HCT116 (cell line): ENCODE measurements around the gene PRPF19. TPM values are rescaled to one million over a fixed set of nuclear protein-coding genes. Genes with fewer than 3 reads are reported as not detected.

Experiments used
- ATAC-seq: fragments of 200-7000 bp; cut with Tn5 transposase; 2 replicates; pipeline ENCODE4 v1.9.1; 2020; ENCODE audit warnings: mild to moderate bottlenecking, moderate library complexity
- BruUV-seq: library from RNA; stranded (reverse); fragments of 400-500 nt; replicated peaks from 2 replicates; lab custom pipeline; 2021; lab: Mats Ljungman, UMichigan
- CTCF ChIA-PET: fragments of 300-600 bp; sonication (Branson Sonifier 250); formaldehyde crosslinking; loops from one replicate; lab custom pipeline; 2021; ENCODE audit warnings: antibody characterized with exemption; lab: Charles Lee
- POLR2A ChIA-PET: fragments of 300-600, 350-600 bp; sonication (Branson Sonifier 250); formaldehyde crosslinking; loops from one replicate; lab custom pipeline; 2021; ENCODE audit warnings: antibody characterized with exemption; lab: Charles Lee
- RAD21 ChIA-PET, 2 experiments: fragments of 300-600 bp; sonication (Branson Sonifier 250); formaldehyde crosslinking; loops; one replicate each; lab custom pipeline; 2023; ENCODE audit warnings: low total read pairs in 2 of 2; ENCODE audit not compliant: uncharacterized antibody in 2 of 2, unreplicated experiment in 2 of 2, low non-redundant PET in 1 of 2; lab: Charles Lee
- DNase-seq: peaks from one replicate; pipeline ENCODE4 v3.0.0-alpha.2; 2010; ENCODE audit warnings: low read depth, low spot score
- H2AFZ ChIP-seq: fragments of 200-600 bp; shearing (Covaris generic), sonication (generic); 2 replicates; pipeline ENCODE4 v1.6.1; 2017; ENCODE audit warnings: low read depth, mixed run types, mixed read lengths, antibody characterized with exemption, low read length; ENCODE audit not compliant: poor library complexity, severe bottlenecking
- H3K27ac ChIP-seq: 2 replicates; pipeline ENCODE4 v1.5.1; 2012; ENCODE audit warnings: low read depth, low read length
- H3K27me3 ChIP-seq: fragments of 200-600 bp; sonication (generic); 2 replicates; pipeline ENCODE4 v1.6.1; 2016; ENCODE audit warnings: mixed run types, low read length, mixed read lengths; ENCODE audit not compliant: insufficient read depth
- H3K36me3 ChIP-seq, 2 experiments: fragments of 200-500 bp in 1 of 2; fragments of 200-600 bp in 1 of 2; sonication (Bioruptor generic) in 1 of 2; sonication (generic) in 1 of 2; 2 replicates each; pipeline versions ENCODE4 v1.5.1 to v1.6.1; 2014 to 2016; ENCODE audit warnings: low read length in 2 of 2, inconsistent platforms in 1 of 2, mixed read lengths in 1 of 2, mixed run types in 1 of 2; ENCODE audit not compliant: insufficient read depth in 2 of 2, control insufficient read depth in 1 of 2
- H3K4me1 ChIP-seq, 2 experiments: fragments of 200-600 bp in 1 of 2; sonication (generic) in 1 of 2; 2 replicates each; pipeline versions ENCODE4 v1.5.1 to v1.6.1; 2012 to 2017; ENCODE audit warnings: low read length in 2 of 2, inconsistent platforms in 1 of 2, mild to moderate bottlenecking in 1 of 2, mixed read lengths in 1 of 2, mixed run types in 1 of 2, moderate library complexity in 1 of 2; ENCODE audit not compliant: insufficient read depth in 2 of 2, control insufficient read depth in 1 of 2
- H3K4me2 ChIP-seq: fragments of 200-600 bp; sonication (generic); 2 replicates; pipeline ENCODE4 v1.6.1; 2017; ENCODE audit warnings: mixed run types, low read length, mixed read lengths
- H3K4me3 ChIP-seq, 2 experiments: fragments of 200-600 bp in 1 of 2; sonication (generic) in 1 of 2; replicated peaks in 1 of 2; 2 replicates each; pipeline ENCODE4 v1.5.1; 2011 to 2016; ENCODE audit warnings: low read length in 2 of 2, control low read depth in 1 of 2, low read depth in 1 of 2, mild to moderate bottlenecking in 1 of 2, mixed read lengths in 1 of 2, mixed run types in 1 of 2
- H3K79me2 ChIP-seq: fragments of 200-600 bp; sonication (generic); 2 replicates; pipeline ENCODE4 v1.6.1; 2017; ENCODE audit warnings: mild to moderate bottlenecking, mixed run types, low read length, moderate library complexity, mixed read lengths; ENCODE audit not compliant: insufficient read depth
- H3K9ac ChIP-seq: fragments of 200-600 bp; sonication (generic); 2 replicates; pipeline ENCODE4 v1.6.1; 2016; ENCODE audit warnings: low read length, mixed read lengths
- H3K9me2 ChIP-seq: fragments of 200-600 bp; sonication (generic), shearing (Covaris generic); 2 replicates; pipeline ENCODE4 v1.6.1; 2017; ENCODE audit warnings: mixed run types, mild to moderate bottlenecking, moderate library complexity; ENCODE audit not compliant: insufficient read depth
- H3K9me3 ChIP-seq, 2 experiments: fragments of 200-500 bp in 1 of 2; fragments of 200-600 bp in 1 of 2; sonication (Bioruptor generic) in 1 of 2; sonication (generic) in 1 of 2; 2 replicates each; pipeline ENCODE4 v1.6.1; 2014 to 2017; ENCODE audit warnings: low read length in 2 of 2, mixed read lengths in 2 of 2, inconsistent platforms in 1 of 2, low read depth in 1 of 2, mild to moderate bottlenecking in 1 of 2, mixed run types in 1 of 2, moderate library complexity in 1 of 2; ENCODE audit not compliant: control insufficient read depth in 1 of 2, insufficient read depth in 1 of 2
- H4K20me1 ChIP-seq: fragments of 200-600 bp; sonication (generic), shearing (Covaris generic); 2 replicates; pipeline ENCODE4 v1.6.1; 2017; ENCODE audit warnings: mixed run types, mild to moderate bottlenecking, moderate library complexity; ENCODE audit not compliant: insufficient read depth
- CBX3 ChIP-seq: IDR thresholded peaks from 2 replicates; pipeline ENCODE4 v1.6.1; 2012; ENCODE audit warnings: low read depth
- CEBPB ChIP-seq: IDR thresholded peaks from 2 replicates; pipeline ENCODE4 v1.6.1; 2012; ENCODE audit warnings: low read depth
- EGR1 ChIP-seq: IDR thresholded peaks from 2 replicates; pipeline ENCODE4 v1.6.1; 2012; ENCODE audit warnings: low read depth
- EZH2 ChIP-seq: fragments of 200-600 bp; sonication (generic); IDR thresholded peaks from 2 replicates; pipeline ENCODE4 v1.6.1; 2017; ENCODE audit warnings: antibody characterized with exemption, mixed run types
- EZH2phosphoT487 ChIP-seq: fragments of 200-600 bp; IDR thresholded peaks from 2 replicates; pipeline ENCODE4 v1.6.1; 2018; ENCODE audit warnings: antibody characterized with exemption, borderline replicate concordance
- JUND ChIP-seq: IDR thresholded peaks from 2 replicates; pipeline ENCODE4 v1.6.1; 2012
- POLR2A ChIP-seq: IDR thresholded peaks from 2 replicates; pipeline ENCODE4 v1.7.0; 2011; ENCODE audit warnings: borderline replicate concordance; ENCODE audit not compliant: insufficient read depth, insufficient read length; ENCODE audit errors: extremely low read depth
- POLR2AphosphoS5 ChIP-seq: IDR thresholded peaks from 2 replicates; pipeline ENCODE4 v1.6.1; 2011; ENCODE audit warnings: mild to moderate bottlenecking, low read depth, low read length, moderate library complexity
- RAD21 ChIP-seq: IDR thresholded peaks from 2 replicates; pipeline ENCODE4 v1.6.1; 2012; ENCODE audit warnings: low read depth, mild to moderate bottlenecking
- SIN3A ChIP-seq: IDR thresholded peaks from 2 replicates; pipeline ENCODE4 v1.6.1; 2012; ENCODE audit warnings: low read depth
- SP1 ChIP-seq: IDR thresholded peaks from 2 replicates; pipeline ENCODE4 v1.6.1; 2012; ENCODE audit warnings: low read depth
- SRF ChIP-seq: IDR thresholded peaks from 2 replicates; pipeline ENCODE4 v1.6.1; 2012; ENCODE audit warnings: low read depth
- YY1 ChIP-seq: IDR thresholded peaks from 2 replicates; pipeline ENCODE4 v1.6.1; 2011; ENCODE audit warnings: low read length, low read depth, moderate library complexity, mild to moderate bottlenecking; ENCODE audit not compliant: insufficient replicate concordance; ENCODE audit errors: extremely low read depth
- ZFX ChIP-seq: fragments of 450-650 bp; IDR thresholded peaks from 2 replicates; pipeline ENCODE4 v1.6.1; 2017
- ZNF274 ChIP-seq: fragments of 200-500 bp; sonication (Bioruptor generic); IDR thresholded peaks from 2 replicates; pipeline ENCODE4 v1.6.1; 2014; ENCODE audit warnings: mild to moderate bottlenecking, low read depth, low read length, inconsistent platforms
- intact Hi-C: fragments of 100-400 bp; cut with micrococcal nuclease; formaldehyde crosslinking; loops from 2 replicates; pipeline ENCODE4 v1.10.0; 2022
- total RNA-seq: library from RNA; stranded (reverse); gene quantifications from one replicate; pipeline ENCODE4 v1.2.1, GENCODE V29; 2021; ENCODE audit not compliant: unreplicated experiment
- TF ChIP-seq, protein P1 (sequence below): IDR thresholded peaks from 2 replicates; pipeline ENCODE4 v1.6.1; 2012
- TF ChIP-seq, protein P2 (sequence below), 3 experiments: fragments of 200-600 bp in 1 of 3; sonication (generic) in 1 of 3; IDR thresholded peaks in 2 of 3; conservative IDR thresholded peaks in 1 of 3; 2 replicates each; pipeline ENCODE4 v1.5.1; 2012 to 2017; ENCODE audit warnings: low read depth in 2 of 3, low read length in 2 of 3, antibody characterized with exemption in 1 of 3, borderline replicate concordance in 1 of 3, control low read depth in 1 of 3, mild to moderate bottlenecking in 1 of 3, mixed read lengths in 1 of 3, mixed run types in 1 of 3, moderate library complexity in 1 of 3; ENCODE audit not compliant: insufficient read depth in 1 of 3
- TF ChIP-seq, protein P3 (sequence below): IDR thresholded peaks from 2 replicates; pipeline ENCODE4 v1.6.1; 2011; ENCODE audit warnings: mild to moderate bottlenecking, low read length, moderate library complexity; ENCODE audit not compliant: insufficient replicate concordance; ENCODE audit errors: extremely low read depth
- TF ChIP-seq, protein P4 (sequence below): IDR thresholded peaks from 2 replicates; pipeline ENCODE4 v1.6.1; 2012

PRPF19 gene
- total RNA-seq, 1 experiment from 2014 or later = 156 TPM

DNA sequence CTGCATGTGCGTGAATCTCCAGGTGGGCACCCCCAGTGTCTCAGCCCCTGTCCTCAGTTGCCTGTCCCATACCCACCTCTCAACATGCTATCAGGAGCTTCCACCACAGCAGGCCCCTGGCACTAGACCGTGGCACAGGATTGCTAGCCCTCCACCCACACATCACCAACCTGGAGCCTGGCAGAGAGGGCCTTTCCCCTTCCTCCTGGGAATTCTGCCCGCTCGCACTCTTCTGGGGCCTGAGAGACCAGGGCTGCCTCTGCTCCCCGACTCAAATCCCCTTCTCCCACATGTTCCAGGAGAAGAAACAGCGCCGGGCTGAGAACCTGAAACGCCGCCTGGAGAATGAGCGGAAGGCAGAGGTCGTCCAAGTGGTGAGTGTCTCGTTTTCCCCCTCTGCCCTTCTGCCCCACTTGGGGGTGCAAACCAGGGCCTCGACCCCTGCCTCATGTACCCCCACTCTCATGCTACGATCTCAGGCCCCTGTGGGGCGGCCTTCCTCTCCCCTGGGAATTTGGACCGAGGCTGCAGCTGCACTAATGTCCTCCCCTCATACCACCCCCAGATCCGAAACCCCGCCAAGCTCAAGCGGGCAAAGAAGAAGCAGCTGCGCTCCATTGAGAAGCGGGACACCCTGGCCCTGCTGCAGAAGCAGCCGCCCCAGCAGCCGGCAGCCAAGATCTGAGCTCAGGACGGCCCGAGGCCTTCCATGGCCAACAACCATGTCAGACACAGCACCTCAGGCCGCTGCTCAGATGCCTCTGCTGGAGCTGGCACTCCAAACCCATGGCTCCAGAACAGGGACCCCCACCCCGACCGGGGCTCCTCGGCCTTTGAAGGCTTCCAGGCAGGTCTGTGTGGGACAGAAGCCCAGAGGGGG, 56.5 kb downstream of the PRPF19 start:
- H3K36me3 ChIP-seq = peaks cover 19 to 59% of the 10 kb centered on the region in 2 experiments
- no peak overlapping the region for H3K4me2 ChIP-seq
- H3K4me3 ChIP-seq = no peak overlapping the region
- no peaks in the 10 kb centered on the region for H4K20me1 ChIP-seq
- H2AFZ ChIP-seq = no peak overlapping the region
- no peak overlapping the region for H3K27ac ChIP-seq
- no peaks in the 10 kb centered on the region for H3K9me2 ChIP-seq
- ChIA-PET CTCF (no interaction called here), POLR2A (no interaction called here), RAD21 (no interaction called here)
- BruUV-seq = no TSS peak
- H3K4me1 ChIP-seq = no peaks in the 10 kb centered on the region
- no peaks in the 10 kb centered on the region for H3K9me3 ChIP-seq
- H3K79me2 ChIP-seq = peaks cover 30% of the 10 kb centered on the region
- no peaks in the 10 kb centered on the region for H3K27me3 ChIP-seq
- no peak for ATAC-seq
- intact Hi-C loops = no loop called here
- no peak for DNase-seq
- no peak for TF ChIP-seq SRF
- TF ChIP-seq, protein P1, sequence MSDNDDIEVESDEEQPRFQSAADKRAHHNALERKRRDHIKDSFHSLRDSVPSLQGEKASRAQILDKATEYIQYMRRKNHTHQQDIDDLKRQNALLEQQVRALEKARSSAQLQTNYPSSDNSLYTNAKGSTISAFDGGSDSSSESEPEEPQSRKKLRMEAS = no peak
- no peak for TF ChIP-seq CBX3
- TF ChIP-seq ZFX = no peak
- TF ChIP-seq, protein P2, sequence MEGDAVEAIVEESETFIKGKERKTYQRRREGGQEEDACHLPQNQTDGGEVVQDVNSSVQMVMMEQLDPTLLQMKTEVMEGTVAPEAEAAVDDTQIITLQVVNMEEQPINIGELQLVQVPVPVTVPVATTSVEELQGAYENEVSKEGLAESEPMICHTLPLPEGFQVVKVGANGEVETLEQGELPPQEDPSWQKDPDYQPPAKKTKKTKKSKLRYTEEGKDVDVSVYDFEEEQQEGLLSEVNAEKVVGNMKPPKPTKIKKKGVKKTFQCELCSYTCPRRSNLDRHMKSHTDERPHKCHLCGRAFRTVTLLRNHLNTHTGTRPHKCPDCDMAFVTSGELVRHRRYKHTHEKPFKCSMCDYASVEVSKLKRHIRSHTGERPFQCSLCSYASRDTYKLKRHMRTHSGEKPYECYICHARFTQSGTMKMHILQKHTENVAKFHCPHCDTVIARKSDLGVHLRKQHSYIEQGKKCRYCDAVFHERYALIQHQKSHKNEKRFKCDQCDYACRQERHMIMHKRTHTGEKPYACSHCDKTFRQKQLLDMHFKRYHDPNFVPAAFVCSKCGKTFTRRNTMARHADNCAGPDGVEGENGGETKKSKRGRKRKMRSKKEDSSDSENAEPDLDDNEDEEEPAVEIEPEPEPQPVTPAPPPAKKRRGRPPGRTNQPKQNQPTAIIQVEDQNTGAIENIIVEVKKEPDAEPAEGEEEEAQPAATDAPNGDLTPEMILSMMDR (IDR thresholded peaks at IDR 0.05 in 2 of 3, conservative IDR thresholded peaks at IDR 0.05 in 1 of 3; ENCODE audit: borderline replicate concordance in 1 of 3, insufficient read depth in 1 of 3, low read depth in 2 of 3, low read length in 2 of 3) = no peak
- TF ChIP-seq EZH2phosphoT487 = no peak
- TF ChIP-seq RAD21 = no peak
- TF ChIP-seq SIN3A = no peak
- no peak for TF ChIP-seq SP1
- TF ChIP-seq, protein P3, sequence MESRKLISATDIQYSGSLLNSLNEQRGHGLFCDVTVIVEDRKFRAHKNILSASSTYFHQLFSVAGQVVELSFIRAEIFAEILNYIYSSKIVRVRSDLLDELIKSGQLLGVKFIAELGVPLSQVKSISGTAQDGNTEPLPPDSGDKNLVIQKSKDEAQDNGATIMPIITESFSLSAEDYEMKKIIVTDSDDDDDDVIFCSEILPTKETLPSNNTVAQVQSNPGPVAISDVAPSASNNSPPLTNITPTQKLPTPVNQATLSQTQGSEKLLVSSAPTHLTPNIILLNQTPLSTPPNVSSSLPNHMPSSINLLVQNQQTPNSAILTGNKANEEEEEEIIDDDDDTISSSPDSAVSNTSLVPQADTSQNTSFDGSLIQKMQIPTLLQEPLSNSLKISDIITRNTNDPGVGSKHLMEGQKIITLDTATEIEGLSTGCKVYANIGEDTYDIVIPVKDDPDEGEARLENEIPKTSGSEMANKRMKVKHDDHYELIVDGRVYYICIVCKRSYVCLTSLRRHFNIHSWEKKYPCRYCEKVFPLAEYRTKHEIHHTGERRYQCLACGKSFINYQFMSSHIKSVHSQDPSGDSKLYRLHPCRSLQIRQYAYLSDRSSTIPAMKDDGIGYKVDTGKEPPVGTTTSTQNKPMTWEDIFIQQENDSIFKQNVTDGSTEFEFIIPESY = no peak
- TF ChIP-seq EGR1 = no peak
- no peak for TF ChIP-seq EZH2
- TF ChIP-seq JUND = no peak
- TF ChIP-seq ZNF274 = no peak
- no peak for TF ChIP-seq YY1
- TF ChIP-seq, protein P4, sequence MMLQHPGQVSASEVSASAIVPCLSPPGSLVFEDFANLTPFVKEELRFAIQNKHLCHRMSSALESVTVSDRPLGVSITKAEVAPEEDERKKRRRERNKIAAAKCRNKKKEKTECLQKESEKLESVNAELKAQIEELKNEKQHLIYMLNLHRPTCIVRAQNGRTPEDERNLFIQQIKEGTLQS = no peak
- TF ChIP-seq POLR2A = no peak
- no peak for TF ChIP-seq CEBPB
- TF ChIP-seq POLR2AphosphoS5 = no peak
- no peak overlapping the region for H3K9ac ChIP-seq
